Spleen (tissue), 11 donors: Measurements from ENCODE around the gene SEC24D. TPM values are rescaled to one million over a fixed set of nuclear protein-coding genes. Genes with fewer than 3 reads are reported as not detected.
"Not testable (repeated sequence)": the region's sequence is repeated elsewhere in the genome, so short reads cannot be mapped to it uniquely, and the experiment has no call there.

ENCODE experiments used
- DNase-seq: peaks from one replicate; pipeline ENCODE4 v3.0.0-alpha.2; 2020
- H3K27ac ChIP-seq, 8 donors: fragments of 200-600 bp; sonication (generic) in 7 of 8; 1 replicate in 4 of 8; 2 replicates in 4 of 8; pipeline versions ENCODE4 v1.5.0 to v1.8.0; 2016 to 2021; ENCODE audit warnings: inconsistent platforms in 4 of 8, mild to moderate bottlenecking in 4 of 8, moderate library complexity in 1 of 8
- H3K27me3 ChIP-seq, 7 donors: fragments of 200-600 bp; sonication (generic) in 6 of 7; replicated peaks in 1 of 7; 1 replicate in 4 of 7; 2 replicates in 3 of 7; pipeline versions ENCODE4 v1.5.0 to v1.8.0; 2016 to 2021; ENCODE audit warnings: inconsistent platforms in 3 of 7, mild to moderate bottlenecking in 1 of 7
- H3K36me3 ChIP-seq, 6 donors: fragments of 200-600 bp; sonication (generic) in 5 of 6; 1 replicate in 4 of 6; 2 replicates in 2 of 6; pipeline versions ENCODE4 v1.5.0 to v1.8.0; 2016 to 2021; ENCODE audit warnings: inconsistent platforms in 2 of 6
- H3K4me1 ChIP-seq, 6 donors: fragments of 200-600 bp; sonication (generic) in 5 of 6; 1 replicate in 3 of 6; 2 replicates in 3 of 6; pipeline versions ENCODE4 v1.5.0 to v1.8.0; 2016 to 2021; ENCODE audit warnings: inconsistent platforms in 3 of 6
- H3K4me3 ChIP-seq, 8 donors: fragments of 200-600 bp; sonication (generic) in 7 of 8; 1 replicate in 4 of 8; 2 replicates in 4 of 8; pipeline versions ENCODE4 v1.5.0 to v1.8.0; 2016 to 2021; ENCODE audit warnings: inconsistent platforms in 4 of 8, mild to moderate bottlenecking in 4 of 8, moderate library complexity in 2 of 8
- H3K9me3 ChIP-seq, 8 donors: fragments of 200-600 bp; sonication (generic) in 7 of 8; 1 replicate in 4 of 8; 2 replicates in 4 of 8; pipeline versions ENCODE4 v1.5.0 to v1.8.0; 2016 to 2021; ENCODE audit warnings: inconsistent platforms in 4 of 8
- CTCF ChIP-seq, 11 experiments: fragments of 200-600 bp in 7 of 11; fragments of 450-650 bp in 4 of 11; sonication (generic) in 4 of 11; IDR thresholded peaks in 8 of 11; conservative IDR thresholded peaks in 3 of 11; 1 replicate in 7 of 11; 2 replicates in 4 of 11; pipeline versions ENCODE4 v1.4.0 to v1.8.0; 2016 to 2021; ENCODE audit warnings: antibody characterized with exemption in 11 of 11, inconsistent platforms in 4 of 11, mild to moderate bottlenecking in 1 of 11
- POLR2A ChIP-seq, 3 donors: fragments of 450-650 bp; IDR thresholded peaks; one replicate each; pipeline ENCODE4 v1.5.1; 2017; ENCODE audit warnings: antibody characterized with exemption in 3 of 3, mild to moderate bottlenecking in 1 of 3
- POLR2AphosphoS5 ChIP-seq, 3 donors: sonication (generic); formaldehyde crosslinking; IDR thresholded peaks; one replicate each; pipeline ENCODE4 v1.5.1; 2017; ENCODE audit warnings: antibody characterized with exemption in 3 of 3
- WGBS, 5 donors: extraction: QIAGEN DNeasy Blood & Tissue Kit in 3 of 5; methylation state at CpG; one replicate each; pipeline versions ENCODE4 v1.1.5 to v1.1.7; 2013 to 2018; 5-methylcytosine and 5-hydroxymethylcytosine counted together
- intact Hi-C: fragments of 100-400 bp; cut with DNase I; formaldehyde crosslinking; loops from one replicate; pipeline ENCODE4 v1.15.0; 2023; ENCODE audit warnings: low total_unique reads
- polyA plus RNA-seq, 3 donors: library from polyadenylated mRNA; stranded (reverse); fragments of 200-250 nt; gene quantifications; one replicate each; pipeline ENCODE4 v1.2.1, GENCODE V29; 2013
- total RNA-seq, 7 donors: library from RNA; depleted of rRNA in 3 of 7; stranded (reverse); fragments of >200 nt in 3 of 7; fragmentation: NEBNext Ultra II Directional in 4 of 7; extraction: Animal tissue kit (Norgen Biotek cat#: 25700) in 4 of 7; gene quantifications; one replicate each; pipeline versions ENCODE4 v1.1.0 to v1.2.1, GENCODE V29; 2016 to 2021
- donor health status: healthy with polysubstance abuse.
- donor health status: DM: no; HTN: no; CAD: no; lungs with moderate emphysema.
- donor health status: DM: no; HTN: no; CAD: no.
- donor health status: Bipolar disorder and iron deficiency.
- donor health status: healthy.
- donor health status: DM: no; HTN: no; CAD: no.
- donor health status: DM: yes; HTN: yes; CAD: no.

The SEC24D gene
- total and polyA plus RNA-seq, 10 donors: 5.2 to 75.8 (median 55.2) TPM

GRCh38 chr4:118881512-118882146 is 45.7 kb upstream of the SEC24D start:
- H3K27me3 ChIP-seq: no peaks in the 10 kb centered on the region
- 85 to 93% (median 91%) methylated on average over 12 of the region's 12 CpGs for WGBS, 5 donors
- intact Hi-C loops: no loop called here

GRCh38 chr4:118879409-118879808 is 43.5 kb upstream of the SEC24D start:
- H3K4me3 ChIP-seq: no peak overlapping the region
- 75 to 98% (median 87%) methylated on average over 6 to 7 of the region's 7 CpGs for WGBS, 5 donors
- no peaks in the 10 kb centered on the region for H3K27me3 ChIP-seq
- no peak overlapping the region for H3K27ac ChIP-seq
- peaks cover 0 to 13% (median 3%) of the 10 kb centered on the region in 8 donors for H3K9me3 ChIP-seq
- DNase-seq: no peak
- TF ChIP-seq POLR2A (IDR thresholded peaks at IDR 0.05): no peak
- TF ChIP-seq POLR2AphosphoS5 (IDR thresholded peaks at IDR 0.05): no peak
- no peak for TF ChIP-seq CTCF (IDR thresholded peaks at IDR 0.05 in 8 of 11, conservative IDR thresholded peaks at IDR 0.05 in 3 of 11)
- H3K4me1 ChIP-seq: no peaks in the 10 kb centered on the region
- intact Hi-C loops: no loop called here
- H3K36me3 ChIP-seq: no peaks in the 10 kb centered on the region

More at GRCh38 chr4:118881512-118882146, 45.7 kb upstream of the SEC24D start:
- Histone ChIP-seq H3K4me1 (no peaks in the 10 kb centered on the region), H3K36me3 (no peaks in the 10 kb centered on the region), H3K4me3 (no peak overlapping the region), H3K27ac (no peak overlapping the region), H3K9me3 (peaks cover 0 to 13% (median 3%) of the 10 kb centered on the region in 8 donors)
- no peak for DNase-seq
- TF ChIP-seq POLR2A (IDR thresholded peaks at IDR 0.05): no peak
- TF ChIP-seq POLR2AphosphoS5 (IDR thresholded peaks at IDR 0.05): no peak
- TF ChIP-seq CTCF (IDR thresholded peaks at IDR 0.05 in 8 of 11, conservative IDR thresholded peaks at IDR 0.05 in 3 of 11): no peak

- H3K27ac ChIP-seq, H3K27me3 ChIP-seq, intact Hi-C loops, H3K4me1 ChIP-seq, DNase-seq, H3K4me3 ChIP-seq, H3K36me3 ChIP-seq: not testable (repeated sequence)
- 94 to 98% (median 96%) methylated on average over 9 of the region's 9 CpGs for WGBS, 5 donors
- H3K9me3 ChIP-seq: peaks cover 0 to 13% (median 3%) of the 10 kb centered on the region in 8 donors
These were observed 42.6 kb upstream of the SEC24D start for GRCh38 chr4:118878507-118878906.

- intact Hi-C loops: no loop called here
- no peak overlapping the region for H3K4me3 ChIP-seq
- no peaks in the 10 kb centered on the region for H3K4me1 ChIP-seq
- peaks cover 0 to 13% (median 3%) of the 10 kb centered on the region in 8 donors for H3K9me3 ChIP-seq
- no peaks in the 10 kb centered on the region for H3K36me3 ChIP-seq
- H3K27me3 ChIP-seq: no peaks in the 10 kb centered on the region
- WGBS, 5 donors: 91 to 94% (median 92%) methylated on average over 6 of the region's 6 CpGs
- no peak overlapping the region for H3K27ac ChIP-seq
- DNase-seq: no peak
- TF ChIP-seq CTCF (IDR thresholded peaks at IDR 0.05 in 8 of 11, conservative IDR thresholded peaks at IDR 0.05 in 3 of 11): no peak
- no peak for TF ChIP-seq POLR2A (IDR thresholded peaks at IDR 0.05)
- no peak for TF ChIP-seq POLR2AphosphoS5 (IDR thresholded peaks at IDR 0.05)
These were observed 41.9 kb upstream of the SEC24D start for GRCh38 chr4:118877797-118878196.
